ENCODE results near the gene AREL1.

DNA sequence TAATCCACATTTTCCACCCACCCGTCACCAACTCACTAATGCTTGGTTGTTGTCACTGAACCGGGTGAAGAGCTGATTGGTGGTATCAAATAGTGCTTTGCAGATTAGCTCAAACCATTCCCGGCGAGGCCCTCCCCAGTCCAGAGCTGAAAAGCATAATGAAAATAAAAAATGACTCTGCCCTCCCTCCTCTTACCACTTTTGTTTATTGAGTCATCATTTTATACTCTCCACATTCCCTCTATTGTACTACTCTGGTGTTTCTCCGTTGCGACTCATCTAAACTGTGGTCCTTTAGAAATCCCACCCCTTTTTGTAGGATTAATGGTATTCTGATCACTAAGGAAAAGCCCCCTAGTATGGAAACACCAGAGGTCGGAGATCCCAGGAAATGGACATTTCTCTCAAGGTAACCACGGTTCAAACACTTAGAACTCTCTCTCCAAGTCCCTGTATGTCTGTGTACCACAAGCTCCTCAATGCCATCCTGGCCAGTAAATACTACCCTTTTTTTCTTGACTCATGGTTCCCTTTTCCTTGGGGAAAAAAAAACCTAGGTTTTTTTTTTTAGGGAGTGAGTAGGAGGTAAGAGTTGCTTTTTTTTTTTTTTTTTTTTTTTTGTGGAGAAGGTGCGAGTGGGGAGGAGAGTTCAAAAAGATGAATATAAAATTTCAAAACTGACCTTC lies 42.0 kb downstream of the AREL1 start:
- TF ChIP-seq, protein P1, sequence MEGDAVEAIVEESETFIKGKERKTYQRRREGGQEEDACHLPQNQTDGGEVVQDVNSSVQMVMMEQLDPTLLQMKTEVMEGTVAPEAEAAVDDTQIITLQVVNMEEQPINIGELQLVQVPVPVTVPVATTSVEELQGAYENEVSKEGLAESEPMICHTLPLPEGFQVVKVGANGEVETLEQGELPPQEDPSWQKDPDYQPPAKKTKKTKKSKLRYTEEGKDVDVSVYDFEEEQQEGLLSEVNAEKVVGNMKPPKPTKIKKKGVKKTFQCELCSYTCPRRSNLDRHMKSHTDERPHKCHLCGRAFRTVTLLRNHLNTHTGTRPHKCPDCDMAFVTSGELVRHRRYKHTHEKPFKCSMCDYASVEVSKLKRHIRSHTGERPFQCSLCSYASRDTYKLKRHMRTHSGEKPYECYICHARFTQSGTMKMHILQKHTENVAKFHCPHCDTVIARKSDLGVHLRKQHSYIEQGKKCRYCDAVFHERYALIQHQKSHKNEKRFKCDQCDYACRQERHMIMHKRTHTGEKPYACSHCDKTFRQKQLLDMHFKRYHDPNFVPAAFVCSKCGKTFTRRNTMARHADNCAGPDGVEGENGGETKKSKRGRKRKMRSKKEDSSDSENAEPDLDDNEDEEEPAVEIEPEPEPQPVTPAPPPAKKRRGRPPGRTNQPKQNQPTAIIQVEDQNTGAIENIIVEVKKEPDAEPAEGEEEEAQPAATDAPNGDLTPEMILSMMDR (IDR thresholded peaks at IDR 0.05; ENCODE audit: insufficient read depth, low read depth, low read length) = no peak
- no peak for TF ChIP-seq EZH2 (IDR thresholded peaks at IDR 0.05; ENCODE audit: insufficient read depth, low read length)

Measured in astrocyte (in vitro differentiated cells and primary cell).